Activated T-helper 2 cell treated with anti-CD3 and anti-CD28 coated beads, Interferon-gamma antibody, Interleukin-2, Interleukin-4, amounts not matched to agents 10 μg/mL and 5 μg/mL and 100 μg/mL, durations not matched to agents 14 hours and 24 hours and 36 hours (primary cell): ENCODE measurements around the gene RAPGEF3. TPM values are rescaled to one million over a fixed set of nuclear protein-coding genes. Genes with fewer than 3 reads are reported as not detected.

Experiments used
- DNase-seq: peaks from one replicate; pipeline ENCODE4 v3.0.0; 2021; ENCODE audit warnings: low spot score
- H3K27ac Mint-ChIP-seq: one replicate; pipeline ENCODE4 v1.8.0; 2021; ENCODE audit warnings: mixed read lengths
- H3K27me3 Mint-ChIP-seq: one replicate; pipeline ENCODE4 v1.8.0; 2021; ENCODE audit warnings: low read depth, mixed read lengths
- H3K36me3 Mint-ChIP-seq: one replicate; pipeline ENCODE4 v1.8.0; 2021; ENCODE audit warnings: low read depth, mixed read lengths
- H3K4me1 Mint-ChIP-seq: one replicate; pipeline ENCODE4 v1.8.0; 2021; ENCODE audit warnings: low read depth, mixed read lengths
- H3K4me3 Mint-ChIP-seq: one replicate; pipeline ENCODE4 v1.8.0; 2021; ENCODE audit warnings: low read depth, mild to moderate bottlenecking, moderate library complexity, mixed read lengths
- H3K9me3 Mint-ChIP-seq: one replicate; pipeline ENCODE4 v1.8.0; 2021; ENCODE audit warnings: mixed read lengths
- intact Hi-C: fragments of 100-400 bp; cut with micrococcal nuclease; formaldehyde crosslinking; loops from one replicate; pipeline ENCODE4 v1.15.1; 2023
- total RNA-seq: library from RNA; stranded (reverse); gene quantifications from 2 replicates; pipeline ENCODE4 v1.2.3, GENCODE V29; 2022

RAPGEF3 gene
- total RNA-seq, 1 donor from 2014 or later, result 2.7 TPM

- Mint-ChIP-seq H3K4me3 (no peak overlapping the region), H3K27ac (no peak overlapping the region), H3K9me3 (no peaks in the 10 kb centered on the region), H3K36me3 (no peaks in the 10 kb centered on the region), H3K27me3 (no peaks in the 10 kb centered on the region), H3K4me1 (peaks cover 30% of the 10 kb centered on the region)
- no peak for DNase-seq
- intact Hi-C loops, result no loop called here
Measured at GRCh38 chr12:47722136-47722834, 36.4 kb downstream of the RAPGEF3 start.

DNA sequence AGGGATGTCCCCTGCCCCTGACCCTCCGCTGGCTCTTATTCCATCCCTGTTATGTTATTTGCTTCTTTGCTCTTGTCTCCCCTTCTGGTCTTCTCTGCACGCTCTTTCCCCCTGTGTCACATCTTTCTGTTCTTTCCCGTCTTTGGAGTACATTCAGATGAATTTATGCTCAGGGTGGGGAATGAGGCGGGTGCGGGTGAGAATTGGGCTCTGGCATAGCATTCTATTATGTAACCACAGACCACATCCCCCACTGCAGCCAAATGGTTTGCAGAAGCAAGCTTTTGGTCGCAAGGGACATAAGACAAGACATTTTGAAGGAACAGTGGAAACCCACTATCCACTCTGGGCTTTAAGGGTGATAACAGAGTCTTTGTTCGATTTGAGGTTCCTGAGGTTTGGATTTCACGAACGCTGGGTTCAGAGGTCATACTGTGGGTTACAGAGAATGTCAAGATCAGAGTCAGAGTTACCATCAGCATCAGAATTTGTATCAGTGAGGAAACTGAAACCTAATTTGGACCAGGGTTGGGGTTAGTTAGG lies 37.2 kb downstream of the RAPGEF3 start:
- H3K4me3 Mint-ChIP-seq, result no peak overlapping the region
- H3K27ac Mint-ChIP-seq, result no peak overlapping the region
- H3K4me1 Mint-ChIP-seq, result peaks cover 32% of the 10 kb centered on the region

GRCh38 chr12:47718531-47718930 lies 40.1 kb downstream of the RAPGEF3 start:
- Mint-ChIP-seq H3K9me3 (no peaks in the 10 kb centered on the region), H3K4me3 (no peak overlapping the region), H3K27me3 (no peaks in the 10 kb centered on the region), H3K27ac (no peak overlapping the region), H3K4me1 (peaks cover 39% of the 10 kb centered on the region), H3K36me3 (no peaks in the 10 kb centered on the region)
- intact Hi-C loops, result no loop called here
- DNase-seq, result no peak

More for the DNA sequence above, 37.2 kb downstream of the RAPGEF3 start:
- DNase-seq, result no peak
- Mint-ChIP-seq H3K9me3 (no peaks in the 10 kb centered on the region), H3K27me3 (no peaks in the 10 kb centered on the region), H3K36me3 (no peaks in the 10 kb centered on the region)
- intact Hi-C loops, result no loop called here

GRCh38 chr12:47717443-47718193 lies 41.1 kb downstream of the RAPGEF3 start:
- Mint-ChIP-seq H3K27ac (peak overlapping the region; percentile 14), H3K4me3 (no peak overlapping the region), H3K9me3 (no peaks in the 10 kb centered on the region), H3K4me1 (peaks cover 34% of the 10 kb centered on the region), H3K27me3 (no peaks in the 10 kb centered on the region), H3K36me3 (no peaks in the 10 kb centered on the region)
- intact Hi-C loops, result no loop called here
- DNase-seq, result peak; percentile 49

DNA sequence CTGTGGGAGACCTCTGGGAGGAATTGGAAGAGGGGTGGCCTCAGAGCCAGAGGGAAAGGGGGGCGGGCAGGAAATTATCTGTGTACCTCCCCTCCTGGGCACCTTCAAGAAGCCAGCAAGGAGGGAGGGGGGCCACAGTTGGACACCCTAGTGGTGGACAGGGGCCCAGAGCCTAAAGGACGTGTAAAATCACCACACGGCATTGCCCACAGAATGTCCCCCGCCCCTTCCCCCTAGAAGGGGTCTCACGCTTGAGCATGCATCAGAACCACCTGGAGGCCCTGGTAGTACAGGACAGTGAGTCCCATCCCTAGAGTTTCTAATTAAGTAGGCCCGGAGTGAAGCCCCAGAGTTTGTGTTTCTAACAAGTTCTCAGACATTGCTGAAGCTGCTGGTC lies 41.6 kb downstream of the RAPGEF3 start:
- intact Hi-C loops, result no loop called here
- DNase-seq, result no peak
- Mint-ChIP-seq H3K4me3 (no peak overlapping the region), H3K27ac (no peak overlapping the region), H3K9me3 (no peaks in the 10 kb centered on the region), H3K36me3 (no peaks in the 10 kb centered on the region), H3K4me1 (peaks cover 28% of the 10 kb centered on the region), H3K27me3 (no peaks in the 10 kb centered on the region)

GRCh38 chr12:47715877-47716548 lies 42.7 kb downstream of the RAPGEF3 start:
- H3K4me1 Mint-ChIP-seq, result peaks cover 20% of the 10 kb centered on the region
- H3K9me3 Mint-ChIP-seq, result no peaks in the 10 kb centered on the region
- no peaks in the 10 kb centered on the region for H3K36me3 Mint-ChIP-seq
- H3K27ac Mint-ChIP-seq, result no peak overlapping the region
- DNase-seq, result no peak
- no peak overlapping the region for H3K4me3 Mint-ChIP-seq
- intact Hi-C loops, result loop anchor here (1.0 to 2.0 kb wide), 4 partner anchors 43 to 121 kb away; partner anchors contain the start of gene RAPGEF3
- no peaks in the 10 kb centered on the region for H3K27me3 Mint-ChIP-seq

DNA sequence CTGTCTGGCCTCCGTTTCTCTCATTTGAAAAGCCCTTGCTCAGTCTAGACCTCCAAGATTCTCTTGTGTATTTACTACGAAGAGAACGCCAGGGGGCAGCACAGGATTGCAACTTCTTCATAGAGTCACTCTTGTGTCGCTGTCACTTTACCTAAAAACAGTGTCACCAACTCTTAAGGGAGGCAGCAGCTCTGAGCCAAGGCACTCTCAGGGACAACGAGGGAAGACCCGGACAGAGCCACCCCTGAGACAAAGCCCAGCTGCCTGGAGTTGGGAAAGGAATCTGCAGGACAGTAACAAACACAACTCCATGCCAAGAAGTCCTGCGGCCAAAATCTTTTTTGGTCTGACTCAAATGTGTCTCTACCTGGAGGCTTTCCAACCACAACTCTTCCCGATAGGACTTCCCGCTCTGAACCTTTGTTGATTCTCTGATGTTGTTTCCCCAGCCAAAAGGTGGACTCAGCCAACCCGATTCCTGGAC lies 43.2 kb downstream of the RAPGEF3 start:
- H3K27me3 Mint-ChIP-seq, result no peaks in the 10 kb centered on the region
- no peaks in the 10 kb centered on the region for H3K9me3 Mint-ChIP-seq
- H3K36me3 Mint-ChIP-seq, result no peaks in the 10 kb centered on the region

DNA sequence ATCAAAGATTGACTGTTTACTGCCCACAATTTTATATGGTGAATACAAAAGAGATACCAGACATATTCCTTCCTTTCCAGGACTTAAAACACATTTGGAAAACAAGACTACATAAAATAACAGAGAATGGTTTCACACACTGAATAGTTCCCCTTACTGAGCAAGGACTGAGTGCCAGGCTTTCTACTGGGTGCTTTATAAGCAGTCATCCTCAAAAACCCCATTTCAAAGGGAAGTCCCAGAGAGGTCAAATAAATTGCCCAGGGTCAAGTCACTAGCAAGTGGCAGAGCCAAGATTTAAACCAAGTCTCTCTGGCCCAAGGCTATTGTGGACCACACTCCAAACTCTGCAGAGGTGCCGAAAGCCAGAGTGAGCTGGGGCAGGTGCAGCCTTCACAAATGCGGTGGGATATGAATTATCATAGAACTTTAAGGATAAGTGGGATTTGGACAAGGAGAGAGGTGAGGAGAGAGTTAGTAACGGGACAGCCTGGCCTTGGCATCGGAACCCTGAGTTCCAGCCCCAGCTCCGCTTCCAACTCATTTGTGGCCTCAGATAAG lies 43.8 kb downstream of the RAPGEF3 start:
- no peaks in the 10 kb centered on the region for H3K27me3 Mint-ChIP-seq
- intact Hi-C loops, result loop anchor here (1.0 to 2.0 kb wide), 4 partner anchors 44 to 122 kb away; partner anchors contain the start of gene RAPGEF3
- H3K4me1 Mint-ChIP-seq, result peaks cover 24% of the 10 kb centered on the region
- no peak for DNase-seq
- H3K27ac Mint-ChIP-seq, result no peak overlapping the region
- H3K4me3 Mint-ChIP-seq, result no peak overlapping the region
- no peaks in the 10 kb centered on the region for H3K9me3 Mint-ChIP-seq
- no peaks in the 10 kb centered on the region for H3K36me3 Mint-ChIP-seq

More for the DNA sequence above, 43.2 kb downstream of the RAPGEF3 start:
- intact Hi-C loops, result loop anchor here (1.0 to 2.0 kb wide), 4 partner anchors 43 to 122 kb away; partner anchors contain the start of gene RAPGEF3
- Mint-ChIP-seq H3K4me1 (peaks cover 23% of the 10 kb centered on the region), H3K27ac (no peak overlapping the region), H3K4me3 (no peak overlapping the region)
- peak; percentile 56 for DNase-seq

GRCh38 chr12:47712171-47712570 lies 46.5 kb downstream of the RAPGEF3 start:
- Mint-ChIP-seq H3K27ac (no peak overlapping the region), H3K4me1 (peaks cover 40% of the 10 kb centered on the region), H3K9me3 (no peaks in the 10 kb centered on the region), H3K27me3 (no peaks in the 10 kb centered on the region), H3K36me3 (no peaks in the 10 kb centered on the region), H3K4me3 (no peak overlapping the region)
- intact Hi-C loops, result no loop called here
- peak; percentile 6 for DNase-seq

- H3K27ac Mint-ChIP-seq, result no peak overlapping the region
- H3K4me1 Mint-ChIP-seq, result peaks cover 44% of the 10 kb centered on the region
- no peaks in the 10 kb centered on the region for H3K36me3 Mint-ChIP-seq
- intact Hi-C loops, result no loop called here
- no peaks in the 10 kb centered on the region for H3K9me3 Mint-ChIP-seq
- no peaks in the 10 kb centered on the region for H3K27me3 Mint-ChIP-seq
- DNase-seq, result peak; percentile 7
- no peak overlapping the region for H3K4me3 Mint-ChIP-seq
Measured at GRCh38 chr12:47711448-47711847, 47.2 kb downstream of the RAPGEF3 start.

GRCh38 chr12:47710278-47710677 lies 48.4 kb downstream of the RAPGEF3 start:
- no peak overlapping the region for H3K4me3 Mint-ChIP-seq
- H3K9me3 Mint-ChIP-seq, result no peaks in the 10 kb centered on the region
- peak; percentile 0 for DNase-seq
- H3K36me3 Mint-ChIP-seq, result no peaks in the 10 kb centered on the region
- H3K4me1 Mint-ChIP-seq, result peaks cover 43% of the 10 kb centered on the region
- intact Hi-C loops, result no loop called here
- H3K27ac Mint-ChIP-seq, result no peak overlapping the region
- no peaks in the 10 kb centered on the region for H3K27me3 Mint-ChIP-seq

DNA sequence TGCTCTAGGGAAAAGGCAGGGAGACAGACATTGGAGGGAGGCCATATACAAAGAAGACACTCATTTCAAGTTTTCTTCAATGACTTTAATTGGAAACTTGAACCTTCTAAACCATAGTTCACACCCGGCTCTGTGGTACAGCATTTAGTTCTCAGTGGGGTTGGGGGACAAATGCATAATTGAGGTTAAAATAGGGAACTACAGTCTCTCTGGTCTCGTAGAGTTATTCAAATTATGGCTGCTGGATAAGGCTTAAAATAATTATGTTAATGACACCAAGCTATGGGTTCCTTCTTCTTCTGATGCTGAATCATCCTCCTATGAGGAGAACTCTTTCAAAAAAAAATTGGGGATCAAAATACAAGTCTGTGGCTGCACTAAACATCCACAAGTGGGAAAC lies 49.0 kb downstream of the RAPGEF3 start:
- no peak for DNase-seq
- Mint-ChIP-seq H3K4me1 (peaks cover 42% of the 10 kb centered on the region), H3K27me3 (no peaks in the 10 kb centered on the region), H3K27ac (peak overlapping the region; percentile 77), H3K9me3 (no peaks in the 10 kb centered on the region), H3K36me3 (no peaks in the 10 kb centered on the region), H3K4me3 (no peak overlapping the region)
- intact Hi-C loops, result loop anchor here (2.0 to 10.0 kb wide), 9 partner anchors 178 to 1982 kb away; partner anchors contain the start of genes ARID2, ASB8, SLC38A1 and TMEM106C
